ENCODE measurements around the gene WDPCP.
"Not testable (repeated sequence)": the region's sequence is repeated elsewhere in the genome, so short reads cannot be mapped to it uniquely, and the experiment has no call there.

Gene WDPCP

DNA sequence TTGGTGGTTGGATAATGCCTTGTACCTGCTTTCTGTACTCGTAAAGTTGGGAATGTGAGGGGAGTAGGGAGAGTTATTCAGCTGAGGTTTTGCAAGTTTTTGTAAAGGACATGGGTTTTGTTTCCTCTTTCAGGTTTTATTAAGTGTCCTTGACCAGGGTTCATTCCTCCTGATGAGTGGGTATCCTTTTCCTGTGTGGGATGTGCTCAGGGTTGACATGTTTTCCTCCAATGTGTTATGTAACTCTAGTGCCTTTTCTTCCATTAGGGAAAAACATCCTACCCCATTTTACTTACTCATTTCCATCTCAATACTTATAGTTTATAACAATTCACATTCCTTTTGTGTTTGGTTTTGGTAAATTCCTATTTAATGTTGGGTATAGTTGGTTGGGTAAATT is 489.2 kb downstream of the WDPCP start:
- DNase-seq (ENCODE audit: low read depth) = no peak

DNA sequence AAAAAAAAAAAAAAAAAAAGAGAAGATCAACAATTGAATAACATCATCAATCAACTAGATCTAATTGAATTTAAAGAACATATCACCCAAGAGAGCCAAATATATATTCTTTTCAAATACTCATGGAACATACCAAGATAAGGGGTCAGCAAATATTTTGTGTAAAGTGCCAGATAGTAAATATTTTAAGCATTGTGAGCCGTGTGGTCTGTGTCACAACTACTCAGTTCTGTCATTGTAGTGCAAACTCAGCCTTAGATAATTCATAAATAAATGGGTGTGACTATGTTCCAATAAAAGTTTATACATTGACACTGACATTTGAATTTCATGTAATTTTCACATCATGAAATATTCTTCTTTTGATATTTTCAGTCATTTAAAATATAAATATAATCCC is 491.8 kb downstream of the WDPCP start:
- no peak for DNase-seq (ENCODE audit: low read depth)

DNA sequence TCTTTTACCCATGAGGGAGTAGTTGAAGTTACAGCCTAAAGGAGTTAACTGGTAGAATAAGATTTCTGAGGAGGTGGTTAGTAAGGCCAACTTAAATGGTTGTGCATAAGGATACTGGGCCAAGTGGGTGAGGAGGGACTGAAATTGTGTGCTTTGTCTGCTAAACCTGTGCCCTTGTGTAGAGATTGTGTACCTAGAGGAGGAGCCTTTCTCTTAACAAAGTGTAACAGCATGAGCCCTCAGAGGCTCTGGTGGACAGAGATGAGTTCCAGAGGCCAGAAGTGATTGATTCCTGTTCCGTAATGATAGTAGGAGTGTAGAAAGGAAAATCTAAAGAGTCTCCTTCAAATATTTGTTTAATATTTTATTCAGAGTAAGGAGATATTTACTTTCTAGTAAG is 494.8 kb downstream of the WDPCP start:
- DNase-seq (ENCODE audit: low read depth) = no peak

DNA sequence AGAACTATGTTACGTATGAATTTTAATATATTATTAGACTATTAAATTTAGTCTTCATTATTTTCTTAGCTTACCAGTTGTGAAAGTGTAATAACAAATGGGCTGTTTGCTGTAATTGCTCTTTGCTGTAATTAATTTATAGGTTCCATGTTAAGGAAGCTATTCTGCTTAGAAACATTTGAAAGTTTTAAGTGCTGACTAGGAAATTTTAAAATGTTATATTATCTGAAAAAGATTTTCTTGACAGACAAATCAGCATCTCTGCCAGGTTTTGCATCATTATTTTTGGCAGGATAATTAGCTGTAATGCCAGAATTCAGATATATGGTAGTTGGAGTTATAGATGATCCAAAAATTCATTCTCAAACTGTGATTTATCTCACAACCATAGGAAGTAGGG is 495.4 kb downstream of the WDPCP start:
- DNase-seq (ENCODE audit: low read depth) = no peak

DNA sequence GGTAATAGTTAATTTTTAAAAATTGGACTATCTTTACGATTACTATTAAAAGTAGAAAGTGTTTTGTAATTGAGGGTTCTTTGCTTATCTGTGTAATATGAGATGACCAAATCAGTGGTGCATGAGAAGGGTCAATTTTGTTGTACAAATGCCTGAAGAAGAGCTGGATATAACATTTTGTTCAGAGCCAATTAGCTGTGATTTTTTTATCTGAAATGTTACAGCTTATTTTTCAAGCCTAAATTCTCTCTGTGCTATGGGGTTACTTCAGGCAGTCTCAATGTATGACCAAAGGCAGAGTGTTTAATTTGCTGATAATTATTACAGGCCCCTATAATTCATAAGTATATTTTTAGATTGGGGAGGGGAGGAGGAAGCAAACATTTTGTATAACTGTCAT is 495.9 kb downstream of the WDPCP start:
- DNase-seq (ENCODE audit: low read depth) = no peak

DNA sequence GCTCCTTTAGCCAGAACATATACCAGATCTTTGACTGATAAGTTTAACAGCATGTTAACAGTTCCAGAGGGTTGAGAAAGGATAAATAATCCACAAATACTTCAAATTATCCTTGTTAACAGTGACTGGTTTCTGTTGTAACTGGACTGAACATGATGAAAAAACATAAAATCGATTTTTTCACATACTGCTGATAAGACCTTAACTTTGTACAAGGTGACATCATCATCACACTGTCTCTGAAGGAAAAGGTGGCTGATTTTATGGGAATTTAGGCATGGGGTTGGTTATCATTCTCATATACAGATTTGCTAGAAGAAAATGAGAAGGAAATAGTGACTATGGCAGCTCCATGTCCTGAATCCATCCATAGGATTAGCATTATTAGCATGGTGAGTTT is 501.6 kb downstream of the WDPCP start:
- no peak for DNase-seq (ENCODE audit: low read depth)

DNA sequence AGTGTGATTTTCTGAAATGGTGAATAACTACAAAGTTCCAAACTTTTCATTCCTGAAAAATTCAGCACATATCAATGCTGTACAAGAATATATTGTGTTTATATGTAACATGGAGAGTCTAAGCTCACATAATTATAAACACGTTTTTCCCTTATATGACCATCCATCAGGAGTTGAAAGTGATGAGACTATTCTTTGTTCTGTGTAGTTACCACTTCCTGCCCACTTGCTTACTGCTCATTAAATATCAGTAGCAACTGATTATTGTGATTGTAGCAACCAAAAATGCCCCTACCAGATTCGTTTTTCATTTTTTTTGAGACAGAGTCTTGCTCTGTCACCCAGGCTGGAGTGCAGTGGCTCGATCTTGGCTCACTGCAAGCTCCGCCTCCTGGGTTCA is 506.9 kb downstream of the WDPCP start:
- no peak for DNase-seq (ENCODE audit: low read depth)

DNA sequence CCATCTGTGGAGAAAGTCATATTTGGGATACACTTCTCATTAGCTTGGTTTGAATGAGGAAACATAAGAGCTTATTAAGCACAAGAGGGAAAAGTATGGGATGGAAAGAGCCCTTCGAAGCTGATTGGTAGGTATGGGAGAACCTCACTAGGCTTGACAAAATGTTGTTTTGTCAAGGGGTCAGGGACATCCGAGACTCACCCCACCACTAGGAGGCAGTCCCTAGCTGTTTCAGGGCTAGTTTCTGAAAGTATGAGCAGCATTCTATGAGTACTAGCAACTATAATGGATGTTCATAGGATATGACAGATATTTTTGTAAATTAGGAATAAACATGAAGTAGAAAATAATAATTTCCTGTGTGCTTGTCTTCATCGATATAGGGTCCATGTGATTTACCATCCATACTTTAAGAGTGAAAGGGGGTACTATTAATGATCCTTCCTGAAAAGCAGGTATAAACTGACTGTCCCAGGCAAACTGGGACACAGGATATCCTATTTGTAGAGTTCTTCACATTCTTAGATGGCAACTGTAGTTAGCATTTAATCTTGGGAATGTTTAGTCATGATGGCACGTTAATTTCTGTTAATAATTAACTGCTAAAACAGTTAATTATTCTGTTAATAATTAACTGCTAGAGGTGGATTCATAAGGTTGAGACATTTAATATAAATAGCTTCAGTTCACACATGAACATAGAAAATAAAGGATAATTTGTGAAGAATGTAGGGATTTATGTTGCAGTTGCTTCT is 509.2 kb downstream of the WDPCP start:
- DNase-seq (ENCODE audit: low read depth) = no peak

DNA sequence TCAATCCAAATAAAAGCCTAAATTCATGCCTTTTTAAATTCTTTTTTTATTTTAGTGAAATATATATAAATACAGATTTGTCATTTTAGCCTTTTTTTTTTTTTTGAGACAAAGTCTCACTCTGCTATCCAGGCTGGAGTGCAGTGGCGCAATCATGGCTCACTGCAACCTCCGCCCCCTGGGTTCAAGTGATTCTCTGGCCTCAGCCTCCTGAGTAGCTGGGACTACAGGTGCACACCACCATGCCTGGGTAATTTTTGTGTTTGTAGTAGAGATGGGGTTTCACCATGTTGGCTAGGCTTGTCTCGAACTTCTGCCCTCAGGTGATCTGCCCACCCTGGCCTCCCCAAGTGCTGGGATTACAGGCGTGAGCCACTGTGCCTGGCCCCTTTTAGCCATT is 513.9 kb downstream of the WDPCP start:
- not testable (repeated sequence) for DNase-seq (ENCODE audit: low read depth)

DNA sequence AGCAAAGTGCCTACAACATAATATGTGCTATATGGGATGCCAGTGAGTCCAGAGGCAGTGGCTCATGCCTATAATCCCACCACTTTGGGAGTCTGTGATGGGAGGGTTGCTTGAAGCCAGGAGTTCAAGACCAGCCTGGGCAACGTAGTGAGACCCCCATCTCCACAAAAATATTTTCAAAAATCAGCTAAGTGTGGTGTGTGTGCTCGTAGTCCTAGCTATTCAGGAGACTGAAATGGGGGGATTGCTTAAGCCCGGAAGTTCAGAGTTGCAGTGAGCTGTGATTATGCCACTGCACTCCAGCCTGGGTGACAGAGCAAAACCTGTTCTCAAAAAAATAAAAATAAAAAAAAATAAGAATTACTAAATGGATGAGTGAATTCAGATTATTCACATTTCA is 514.3 kb downstream of the WDPCP start:
- no peak for DNase-seq (ENCODE audit: low read depth)

DNA sequence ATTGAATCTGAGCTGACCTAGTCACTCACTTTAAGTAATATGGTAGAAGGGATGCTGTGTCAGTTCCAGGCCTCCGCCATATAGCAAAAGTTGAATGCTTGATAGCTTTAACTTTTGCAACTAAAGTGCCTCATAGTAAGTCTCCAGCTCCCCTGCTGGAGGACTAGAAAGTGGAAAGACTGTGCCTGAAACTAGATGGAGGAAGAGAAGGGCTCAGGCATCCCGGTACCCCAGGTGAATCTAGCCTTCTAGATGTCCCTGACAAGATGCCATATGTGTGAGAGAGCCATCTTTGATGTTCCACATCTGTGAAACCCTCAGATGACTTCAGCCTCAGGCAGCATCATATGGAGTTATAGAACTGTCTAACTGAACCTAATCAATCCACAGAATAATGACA is 516.6 kb downstream of the WDPCP start:
- no peak for DNase-seq (ENCODE audit: low read depth)
